Right lobe of liver (tissue), 6 donors: ENCODE measurements around the gene SLC16A9. TPM values are rescaled to one million over a fixed set of nuclear protein-coding genes. Genes with fewer than 3 reads are reported as not detected.

Experiments used
- ATAC-seq, 4 donors: fragments of 200-7000 bp; cut with Tn5 transposase; one replicate each; pipeline ENCODE4 v1.9.1; 2020; ENCODE audit warnings: mild to moderate bottlenecking in 4 of 4, moderate library complexity in 4 of 4
- DNase-seq, 3 donors: peaks; one replicate each; pipeline ENCODE4 v3.0.0-alpha.2; 2020
- H3K27ac ChIP-seq, 3 donors: fragments of 200-600 bp; one replicate each; pipeline ENCODE4 v1.8.0; 2022
- H3K27me3 ChIP-seq, 2 donors: fragments of 200-600 bp; one replicate each; pipeline ENCODE4 v1.8.0; 2022
- H3K36me3 ChIP-seq, 4 donors: fragments of 200-600 bp; sonication (generic) in 1 of 4; one replicate each; pipeline versions ENCODE4 v1.5.1 to v1.8.0; 2017 to 2022; ENCODE audit warnings: control low read depth in 1 of 4
- H3K4me1 ChIP-seq, 4 donors: fragments of 200-600 bp; sonication (generic) in 1 of 4; one replicate each; pipeline versions ENCODE4 v1.5.1 to v1.8.0; 2017 to 2022; ENCODE audit warnings: control low read depth in 1 of 4
- H3K4me3 ChIP-seq, 3 donors: fragments of 200-600 bp; one replicate each; pipeline ENCODE4 v1.8.0; 2022
- H3K9me3 ChIP-seq, 4 donors: fragments of 200-600 bp; sonication (generic) in 1 of 4; one replicate each; pipeline versions ENCODE4 v1.5.1 to v1.8.0; 2017 to 2022; ENCODE audit warnings: control low read depth in 1 of 4
- POLR2A ChIP-seq: fragments of 450-650 bp; IDR thresholded peaks from one replicate; pipeline ENCODE4 v1.6.1; 2017; ENCODE audit warnings: antibody characterized with exemption, mild to moderate bottlenecking
- WGBS: methylation state at CpG from one replicate; pipeline ENCODE4 v1.1.6; 2018; ENCODE audit warnings: low coverage, low lambda C conversion rate; ENCODE audit not compliant: insufficient coverage; ENCODE audit errors: missing lambda C conversion rate; 5-methylcytosine and 5-hydroxymethylcytosine counted together
- intact Hi-C, 2 donors: fragments of 100-400 bp; cut with DNase I; formaldehyde crosslinking; loops; one replicate each; pipeline versions ENCODE4 v1.11.2 to v1.14.1; 2022
- total RNA-seq, 6 experiments: library from RNA; depleted of rRNA in 2 of 6; stranded (reverse); fragments of >200 nt in 2 of 6; fragmentation: NEBNext Ultra II Directional in 3 of 6; extraction: Animal tissue kit (Norgen Biotek cat#: 25700) in 3 of 6; gene quantifications; one replicate each; pipeline versions ENCODE4 v1.1.0 to v1.2.4, GENCODE V29; 2016 to 2023
- TF ChIP-seq, protein P1 (sequence below), 4 donors: fragments of 200-600 bp in 3 of 4; fragments of 450-650 bp in 1 of 4; IDR thresholded peaks; one replicate each; pipeline versions ENCODE4 v1.5.1 to v1.8.0; 2016 to 2022; ENCODE audit warnings: antibody characterized with exemption in 4 of 4, mild to moderate bottlenecking in 2 of 4
- donor health status: DM: no; HTN: yes; CAD: no.
- donor health status: DM: no; HTN: no; CAD: no.
- donor health status: DM: no; HTN: no; CAD: no.
- donor health status: DM: no; HTN: yes; CAD: no.
- donor health status: DM: no; HTN: yes; CAD: no.

SLC16A9 gene
- total RNA-seq, 6 experiments from 2014 or later: 0.42 to 1.2 (median 0.89) TPM; not detected in 2

DNA sequence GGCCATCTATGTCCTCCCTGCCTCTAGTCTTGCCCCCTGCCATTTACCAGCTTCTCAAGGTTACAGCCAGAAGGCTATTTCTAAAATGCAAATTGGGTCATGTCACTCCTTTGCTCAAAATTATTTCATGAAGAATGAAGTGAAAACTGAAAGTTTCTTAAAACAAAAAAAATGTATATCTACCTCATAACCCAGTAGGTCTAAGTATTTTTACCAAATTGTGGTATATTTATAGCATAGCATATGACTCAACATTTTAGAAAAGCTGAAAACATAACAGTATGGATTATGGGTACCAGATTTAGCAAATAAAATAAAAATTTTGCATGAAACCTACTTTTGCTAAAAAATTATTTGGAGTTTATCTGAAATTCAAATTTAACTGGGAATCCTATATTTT is 78.4 kb downstream of the SLC16A9 start:
- ATAC-seq: no peak
- Histone ChIP-seq H3K4me1 (peaks cover 0 to 2% (median 0%) of the 10 kb centered on the region in 4 donors), H3K4me3 (no peak overlapping the region), H3K27me3 (no peaks in the 10 kb centered on the region), H3K27ac (no peak overlapping the region), H3K36me3 (no peaks in the 10 kb centered on the region), H3K9me3 (no peaks in the 10 kb centered on the region)
- DNase-seq: no peak
- TF ChIP-seq POLR2A: no peak
- TF ChIP-seq, protein P1, sequence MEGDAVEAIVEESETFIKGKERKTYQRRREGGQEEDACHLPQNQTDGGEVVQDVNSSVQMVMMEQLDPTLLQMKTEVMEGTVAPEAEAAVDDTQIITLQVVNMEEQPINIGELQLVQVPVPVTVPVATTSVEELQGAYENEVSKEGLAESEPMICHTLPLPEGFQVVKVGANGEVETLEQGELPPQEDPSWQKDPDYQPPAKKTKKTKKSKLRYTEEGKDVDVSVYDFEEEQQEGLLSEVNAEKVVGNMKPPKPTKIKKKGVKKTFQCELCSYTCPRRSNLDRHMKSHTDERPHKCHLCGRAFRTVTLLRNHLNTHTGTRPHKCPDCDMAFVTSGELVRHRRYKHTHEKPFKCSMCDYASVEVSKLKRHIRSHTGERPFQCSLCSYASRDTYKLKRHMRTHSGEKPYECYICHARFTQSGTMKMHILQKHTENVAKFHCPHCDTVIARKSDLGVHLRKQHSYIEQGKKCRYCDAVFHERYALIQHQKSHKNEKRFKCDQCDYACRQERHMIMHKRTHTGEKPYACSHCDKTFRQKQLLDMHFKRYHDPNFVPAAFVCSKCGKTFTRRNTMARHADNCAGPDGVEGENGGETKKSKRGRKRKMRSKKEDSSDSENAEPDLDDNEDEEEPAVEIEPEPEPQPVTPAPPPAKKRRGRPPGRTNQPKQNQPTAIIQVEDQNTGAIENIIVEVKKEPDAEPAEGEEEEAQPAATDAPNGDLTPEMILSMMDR (IDR thresholded peaks at IDR 0.05): no peak
- intact Hi-C loops: no loop called here

DNA sequence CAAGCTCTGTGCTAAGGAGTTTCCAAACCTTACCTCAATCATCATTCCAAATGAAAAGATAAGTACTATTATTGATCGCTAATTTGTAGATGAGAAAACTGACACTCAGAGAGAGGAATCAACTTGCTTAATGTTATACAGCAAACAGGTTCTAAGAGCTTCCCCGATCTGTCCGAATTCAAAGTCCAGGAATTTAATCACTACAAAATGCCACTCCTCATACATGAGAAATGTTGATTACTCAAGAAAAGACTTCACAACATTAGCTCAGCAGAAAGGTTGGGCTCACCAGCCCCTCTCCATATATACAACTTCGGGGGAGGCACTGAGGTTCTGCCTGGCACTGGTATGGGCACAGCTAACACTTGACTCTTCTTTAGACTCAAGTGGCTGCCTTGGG is 80.7 kb downstream of the SLC16A9 start:
- ATAC-seq: no peak
- WGBS: 71% methylated on average over 4 of the region's 4 CpGs
- Histone ChIP-seq H3K27ac (no peak overlapping the region), H3K27me3 (no peaks in the 10 kb centered on the region), H3K4me1 (peaks cover 0 to 4% (median 0%) of the 10 kb centered on the region in 4 donors), H3K36me3 (no peaks in the 10 kb centered on the region), H3K9me3 (no peaks in the 10 kb centered on the region), H3K4me3 (no peak overlapping the region)
- no peak for TF ChIP-seq POLR2A
- TF ChIP-seq, protein P1 (IDR thresholded peaks at IDR 0.05): no peak
- no peak for DNase-seq
- intact Hi-C loops: loop anchor here (5.0 to 10.0 kb wide), 3 partner anchors 196 to 406 kb away; no protein-coding TSS in a partner anchor

DNA sequence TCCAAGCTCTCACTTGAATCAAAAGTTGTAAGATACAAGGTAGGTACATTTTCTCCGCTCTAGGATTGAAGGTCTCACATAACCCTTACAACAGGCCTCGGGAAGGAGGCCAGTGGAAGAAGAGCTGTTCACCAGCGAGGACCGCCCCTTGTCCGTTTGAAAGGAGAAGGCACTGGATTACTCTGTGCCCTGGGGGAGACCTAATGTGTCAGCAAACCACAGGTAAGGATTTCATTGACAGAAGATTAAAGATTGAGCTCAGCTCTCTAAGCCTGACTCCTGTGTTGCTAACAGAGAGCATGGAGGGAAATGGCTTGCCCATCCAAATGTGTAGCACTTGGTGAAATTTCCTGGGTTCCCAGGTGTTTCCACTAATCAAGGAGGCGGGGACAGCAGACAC is 81.2 kb downstream of the SLC16A9 start:
- peaks cover 0 to 4% (median 0%) of the 10 kb centered on the region in 4 donors for H3K4me1 ChIP-seq
- intact Hi-C loops: loop anchor here (5.0 to 10.0 kb wide), 3 partner anchors 196 to 406 kb away; no protein-coding TSS in a partner anchor
- H3K4me3 ChIP-seq: no peak overlapping the region
- no peak for DNase-seq
- no peak overlapping the region for H3K27ac ChIP-seq
- no peaks in the 10 kb centered on the region for H3K27me3 ChIP-seq
- WGBS: 76% methylated on average over 6 of the region's 6 CpGs
- no peak for TF ChIP-seq POLR2A
- TF ChIP-seq, protein P1 (IDR thresholded peaks at IDR 0.05): no peak
- H3K36me3 ChIP-seq: no peaks in the 10 kb centered on the region
- H3K9me3 ChIP-seq: no peaks in the 10 kb centered on the region
- no peak for ATAC-seq

DNA sequence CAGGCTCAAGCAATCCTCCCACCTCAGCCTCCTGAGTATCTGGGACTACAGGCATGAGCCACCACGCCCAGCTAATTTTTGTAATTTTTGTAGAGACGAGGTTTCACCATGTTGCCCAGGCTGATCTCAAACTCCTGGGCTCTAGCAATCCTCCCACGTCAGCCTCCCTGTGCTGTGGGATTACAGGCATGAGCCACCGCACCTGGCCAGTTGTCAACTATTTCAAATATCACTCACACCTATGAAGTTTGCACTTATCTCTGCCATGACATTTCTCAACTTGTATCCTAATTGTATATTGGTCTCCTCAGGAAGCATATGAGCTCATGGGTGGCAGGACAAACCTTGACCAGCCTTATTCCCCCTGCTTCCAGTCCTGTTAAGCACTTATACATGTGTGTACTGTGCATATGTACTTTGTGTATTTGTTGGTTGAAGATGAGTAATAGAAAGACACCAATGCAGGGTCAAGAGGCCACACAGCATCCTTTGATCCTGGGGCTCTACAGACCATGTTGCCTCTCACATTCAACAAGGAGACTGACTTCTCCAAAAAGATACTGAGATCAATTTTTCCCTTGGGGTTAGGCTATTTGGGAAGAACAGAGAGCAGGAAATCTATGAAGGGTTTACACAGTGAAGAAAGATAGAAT is 82.2 kb downstream of the SLC16A9 start:
- no peaks in the 10 kb centered on the region for H3K27me3 ChIP-seq
- WGBS: 78% methylated on average over 3 of the region's 4 CpGs
- no peak for DNase-seq
- no peaks in the 10 kb centered on the region for H3K9me3 ChIP-seq
- H3K4me1 ChIP-seq: peaks cover 0 to 4% (median 0%) of the 10 kb centered on the region in 4 donors
- no peak for ATAC-seq
- TF ChIP-seq, protein P1 (IDR thresholded peaks at IDR 0.05): no peak
- no peak for TF ChIP-seq POLR2A
- no peak overlapping the region for H3K4me3 ChIP-seq
- no peak overlapping the region for H3K27ac ChIP-seq
- intact Hi-C loops: loop anchor here (5.0 to 10.0 kb wide), 3 partner anchors 197 to 407 kb away; no protein-coding TSS in a partner anchor
- no peaks in the 10 kb centered on the region for H3K36me3 ChIP-seq
